Kidney (tissue), 14 donors: Measurements from ENCODE around the gene IQSEC2. TPM values are rescaled to one million over a fixed set of nuclear protein-coding genes. Genes with fewer than 3 reads are reported as not detected.
A peak's percentile ranks its signal among the peaks of the same experiment; 100 is the strongest.

Experiments used
- DNase-seq, 5 donors: peaks; one replicate each; pipeline ENCODE4 v3.0.0-alpha.2; 2013 to 2020
- FAIRE-seq: peaks from 2 replicates; lab custom pipeline; 2012; peaks lifted over from hg19 to GRCh38; lab: Jason Lieb, UNC
- H3K27ac ChIP-seq, 2 donors: one replicate each; pipeline ENCODE4 v1.7.0; 2013; ENCODE audit warnings: low read depth in 2 of 2, low read length in 2 of 2, inconsistent platforms in 1 of 2
- H3K27me3 ChIP-seq: one replicate; pipeline ENCODE4 v1.7.1; 2013; ENCODE audit warnings: low read length, inconsistent platforms; ENCODE audit not compliant: control insufficient read depth, insufficient read depth
- H3K36me3 ChIP-seq, 3 donors: one replicate each; pipeline versions ENCODE4 v1.7.0 to v1.7.1; 2013; ENCODE audit warnings: low read length in 3 of 3, control low read depth in 1 of 3, inconsistent platforms in 1 of 3; ENCODE audit not compliant: insufficient read depth in 3 of 3, control insufficient read depth in 2 of 3
- H3K4me1 ChIP-seq, 3 donors: one replicate each; pipeline versions ENCODE4 v1.7.0 to v1.7.1; 2013; ENCODE audit warnings: low read length in 3 of 3, inconsistent platforms in 1 of 3, low read depth in 1 of 3; ENCODE audit not compliant: control insufficient read depth in 2 of 3, insufficient read depth in 2 of 3
- H3K4me3 ChIP-seq, 3 donors: one replicate each; pipeline versions ENCODE4 v1.7.0 to v1.8.1; 2013; ENCODE audit warnings: low read length in 3 of 3, control low read depth in 1 of 3, inconsistent platforms in 1 of 3
- H3K9ac ChIP-seq, 3 donors: one replicate each; pipeline versions ENCODE4 v1.7.0 to v1.7.1; 2013; ENCODE audit warnings: low read length in 3 of 3, control low read depth in 1 of 3, inconsistent platforms in 1 of 3
- H3K9me3 ChIP-seq, 3 donors: one replicate each; pipeline versions ENCODE4 v1.7.0 to v1.7.1; 2013; ENCODE audit warnings: low read length in 3 of 3, control low read depth in 1 of 3, inconsistent platforms in 1 of 3; ENCODE audit not compliant: control insufficient read depth in 2 of 3, insufficient read depth in 1 of 3
- CTCF ChIP-seq: IDR thresholded peaks from 3 replicates; pipeline ENCODE4 v1.5.1; 2012; ENCODE audit warnings: mild to moderate bottlenecking, moderate library complexity, borderline replicate concordance; ENCODE audit not compliant: insufficient read depth; ENCODE audit errors: extremely low read depth
- intact Hi-C: fragments of 100-400 bp; cut with DNase I; formaldehyde crosslinking; loops from one replicate; pipeline ENCODE4 v1.11.1; 2022
- polyA plus RNA-seq: library from polyadenylated mRNA; stranded (reverse); fragments of 350-450 nt; fragmentation: Illumina TruSeq; extraction: RNeasy Lipid Tissue Mini Kit (QIAGEN cat#74804); gene quantifications from one replicate; pipeline ENCODE4 v1.2.3, GENCODE V29; 2014; ENCODE audit warnings: low read depth, low replicate concordance; ENCODE audit not compliant: insufficient read depth
- total RNA-seq: library from RNA; stranded (reverse); fragmentation: NEBNext Ultra II Directional; extraction: Animal tissue kit (Norgen Biotek cat#: 25700); gene quantifications from one replicate; pipeline ENCODE4 v1.2.1, GENCODE V29; 2021
- donor health status: control.
- donor health status: control.
- donor health status: control.
- donor health status: control.
- donor health status: control.
- donor health status: DM: yes; HTN: yes; CAD: no.
- donor health status: Normal renal cell carcinoma (clear cell type).

The IQSEC2 gene
- total and polyA plus RNA-seq, 2 donors from 2014 or later = 20.9 to 56.2 TPM

- Histone ChIP-seq H3K9me3 (no peaks in the 10 kb centered on the region), H3K4me3 (no peak overlapping the region), H3K4me1 (peaks cover 0 to 8% (median 0%) of the 10 kb centered on the region in 3 donors), H3K9ac (no peak overlapping the region), H3K27me3 (peaks cover 28% of the 10 kb centered on the region), H3K27ac (no peak overlapping the region), H3K36me3 (no peaks in the 10 kb centered on the region)
- peak in 1 of 5 donors; percentile 64 for DNase-seq
- no peak for TF ChIP-seq CTCF
- intact Hi-C loops = no loop called here
- FAIRE-seq = no peak
Observed at GRCh38 chrX:53316111-53316859, 34.9 kb upstream of the IQSEC2 start.

GRCh38 chrX:53313728-53314105 is 32.3 kb upstream of the IQSEC2 start:
- peaks cover 19% of the 10 kb centered on the region for H3K27me3 ChIP-seq
- no peak for FAIRE-seq
- intact Hi-C loops = no loop called here

GRCh38 chrX:53312946-53313727 is 31.8 kb upstream of the IQSEC2 start:
- peak; percentile 41 to 69 (median 58) for DNase-seq

More at GRCh38 chrX:53313728-53314105, 32.3 kb upstream of the IQSEC2 start:
- no peaks in the 10 kb centered on the region for H3K36me3 ChIP-seq
- peaks cover 0 to 3% (median 0%) of the 10 kb centered on the region in 3 donors for H3K4me1 ChIP-seq
- no peak overlapping the region for H3K9ac ChIP-seq
- TF ChIP-seq CTCF = no peak
- DNase-seq = no peak
- no peak overlapping the region for H3K4me3 ChIP-seq
- no peaks in the 10 kb centered on the region for H3K9me3 ChIP-seq
- no peak overlapping the region for H3K27ac ChIP-seq

More at GRCh38 chrX:53312946-53313727, 31.8 kb upstream of the IQSEC2 start:
- H3K27ac ChIP-seq = no peak overlapping the region
- peak; percentile 87 for TF ChIP-seq CTCF
- peak; percentile 93 for FAIRE-seq
- H3K9ac ChIP-seq = no peak overlapping the region
- no peak overlapping the region for H3K4me3 ChIP-seq
- H3K9me3 ChIP-seq = no peaks in the 10 kb centered on the region
- intact Hi-C loops = no loop called here
- H3K4me1 ChIP-seq = peaks cover 0 to 3% (median 0%) of the 10 kb centered on the region in 3 donors
- H3K27me3 ChIP-seq = peaks cover 14% of the 10 kb centered on the region
- H3K36me3 ChIP-seq = no peaks in the 10 kb centered on the region
